Stimulated activated CD4-positive, alpha-beta T cell treated with anti-CD3 and anti-CD28 coated beads, TNF-alpha, amount 100 ng/mL, for 24 hours (primary cell): ENCODE measurements around the gene COBLL1.
"Not testable (repeated sequence)": the region's sequence is repeated elsewhere in the genome, so short reads cannot be mapped to it uniquely, and the experiment has no call there.

Source experiments
- DNase-seq, 3 experiments: peaks; one replicate each; pipeline ENCODE4 v3.0.0-alpha.2; 2020; ENCODE audit warnings: low read depth in 3 of 3

The COBLL1 gene

DNA sequence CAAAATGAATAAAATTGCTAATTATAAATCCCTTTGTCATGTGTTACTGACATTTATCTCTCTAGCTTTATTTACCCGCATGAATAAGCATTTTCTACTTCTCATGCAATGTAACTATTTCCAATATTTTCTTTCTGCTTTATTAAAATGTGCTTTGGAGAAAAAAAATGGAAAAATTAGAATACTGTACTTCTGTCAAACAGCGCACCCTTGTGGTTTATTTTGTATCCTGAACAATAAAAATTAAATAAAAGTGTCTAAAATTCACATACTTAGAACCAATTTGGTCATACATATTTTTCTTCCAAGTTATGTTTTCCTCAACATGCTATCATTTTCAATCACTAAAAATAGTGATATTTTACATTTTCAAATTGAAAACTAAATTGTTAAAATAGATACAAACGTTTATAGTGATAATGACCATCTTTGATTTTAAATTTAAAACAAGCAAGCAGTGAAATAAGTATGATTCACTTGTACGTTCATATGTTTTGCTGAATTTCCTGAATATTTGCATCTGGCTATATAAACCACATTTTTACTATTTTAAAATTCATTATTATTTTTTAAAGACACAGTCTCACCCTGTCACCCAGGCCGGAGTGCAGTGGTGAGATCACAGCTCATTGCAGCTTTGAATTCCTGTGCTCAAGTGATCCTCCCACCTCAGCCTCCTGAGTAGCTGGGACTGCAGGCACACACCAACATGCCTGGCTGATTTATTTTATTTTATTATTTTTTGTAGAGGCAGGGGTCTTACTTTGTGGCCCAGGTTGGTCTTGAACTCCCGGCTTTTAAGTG is 124.4 kb downstream of the COBLL1 start:
- DNase-seq, result no peak

DNA sequence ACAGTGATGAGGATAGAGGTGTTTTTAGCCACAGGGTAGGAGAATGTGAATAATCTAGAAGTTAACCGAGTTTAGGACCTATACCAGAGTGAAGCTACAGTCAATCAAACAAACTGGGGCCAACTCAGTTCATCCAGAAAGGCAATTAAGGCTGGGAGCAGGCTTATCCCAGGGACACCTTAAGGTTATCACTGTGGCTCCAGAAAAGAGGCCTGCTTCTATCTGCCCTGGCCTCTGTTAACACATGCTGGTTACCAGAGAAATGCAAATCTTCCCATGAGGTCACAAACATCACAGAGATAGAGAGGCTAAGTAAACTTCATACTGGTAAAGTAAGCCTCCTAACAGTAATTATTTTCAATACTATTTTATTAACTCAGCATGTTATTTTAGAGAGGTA is 127.2 kb downstream of the COBLL1 start:
- no peak for DNase-seq

- DNase-seq, result no peak
Measured at GRCh38 chr2:164711766-164712138, 129.9 kb downstream of the COBLL1 start.

DNA sequence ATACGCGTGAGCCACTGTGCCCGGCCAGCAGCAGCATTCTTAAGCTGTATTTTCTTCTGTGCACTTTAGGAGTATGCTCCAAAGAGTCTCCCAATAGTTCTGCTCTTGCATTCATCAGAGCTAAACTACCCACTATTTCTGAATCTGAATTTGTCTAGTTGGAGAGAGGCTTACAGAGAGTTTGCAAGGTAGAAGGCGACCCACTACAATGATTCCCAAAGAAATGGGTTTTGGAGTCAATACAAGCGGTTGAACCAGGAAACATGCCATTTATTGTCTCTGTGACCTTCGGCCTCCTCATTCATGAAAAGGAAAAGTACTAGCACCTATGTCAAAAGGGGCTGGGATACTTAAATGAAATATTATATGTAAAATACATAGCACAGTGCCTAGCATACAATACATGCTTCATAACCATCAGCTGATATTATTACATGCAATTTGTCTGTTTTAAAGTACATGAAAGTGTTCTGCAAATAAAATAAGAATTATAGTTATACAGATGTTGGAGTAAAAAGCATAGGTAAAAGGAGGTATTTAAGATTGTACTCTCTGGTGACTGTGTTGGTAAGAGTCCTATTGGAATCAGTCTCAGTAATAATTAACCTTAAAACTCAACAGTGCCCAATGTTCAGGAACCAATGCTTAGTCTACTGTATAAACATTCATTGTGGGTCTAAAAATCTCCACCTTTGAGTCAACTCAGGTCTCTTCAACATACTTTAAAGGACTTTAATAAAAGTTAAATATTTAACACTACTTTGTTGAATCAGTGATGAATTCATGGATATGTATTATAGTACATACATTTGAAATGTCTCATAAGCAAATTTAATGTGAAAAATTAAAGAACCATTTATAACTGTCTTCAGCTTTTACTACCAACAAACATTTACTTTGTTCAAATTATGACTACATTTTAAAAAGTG is 130.5 kb downstream of the COBLL1 start:
- DNase-seq, result no peak

- DNase-seq, result not testable (repeated sequence)
Measured at GRCh38 chr2:164710252-164710836, 131.3 kb downstream of the COBLL1 start.

- DNase-seq, result no peak
Measured at GRCh38 chr2:164706522-164706921, 135.1 kb downstream of the COBLL1 start.

DNA sequence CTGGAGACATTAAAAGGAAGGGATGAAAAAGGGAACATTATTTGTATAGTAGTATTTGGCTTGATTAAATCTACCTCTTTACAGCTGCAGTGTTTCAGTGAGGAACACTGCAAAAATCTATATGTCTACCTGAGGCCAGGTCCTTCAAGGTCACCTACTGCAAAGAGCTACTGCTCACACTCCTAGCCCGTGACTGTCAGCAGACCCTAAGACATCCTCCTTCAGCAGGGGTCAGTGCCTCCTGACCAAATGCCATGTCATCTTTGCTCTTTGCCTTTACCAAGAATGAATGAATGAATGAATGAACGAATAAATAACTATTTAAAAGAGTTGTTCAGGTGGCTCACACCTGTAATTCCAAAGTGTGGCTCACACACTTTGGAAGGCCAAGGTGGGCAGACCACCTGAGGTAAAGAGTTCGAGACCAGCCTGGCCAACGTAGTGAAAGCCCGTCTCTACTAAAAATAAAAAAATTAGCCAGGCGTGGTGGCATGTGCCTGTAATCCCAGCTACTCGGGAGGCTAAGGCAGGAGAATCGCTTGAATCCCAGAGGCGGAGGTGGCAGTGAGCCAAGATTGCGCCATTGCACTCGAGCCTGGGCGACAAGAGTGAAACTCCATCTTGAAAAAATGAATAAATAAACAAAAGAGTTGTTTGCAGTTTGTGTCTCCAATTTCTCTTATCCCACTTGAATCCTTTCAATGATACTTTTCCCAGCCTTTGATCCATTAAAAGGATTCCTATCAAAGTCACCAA is 136.0 kb downstream of the COBLL1 start:
- no peak for DNase-seq

GRCh38 chr2:164703915-164704706 is 137.5 kb downstream of the COBLL1 start:
- no peak for DNase-seq

- no peak for DNase-seq
Measured at GRCh38 chr2:164701565-164701964, 140.1 kb downstream of the COBLL1 start.

- DNase-seq, result no peak
Measured at GRCh38 chr2:164700390-164700789, 141.2 kb downstream of the COBLL1 start.

GRCh38 chr2:164697688-164698461 is 143.7 kb downstream of the COBLL1 start:
- no peak for DNase-seq

DNA sequence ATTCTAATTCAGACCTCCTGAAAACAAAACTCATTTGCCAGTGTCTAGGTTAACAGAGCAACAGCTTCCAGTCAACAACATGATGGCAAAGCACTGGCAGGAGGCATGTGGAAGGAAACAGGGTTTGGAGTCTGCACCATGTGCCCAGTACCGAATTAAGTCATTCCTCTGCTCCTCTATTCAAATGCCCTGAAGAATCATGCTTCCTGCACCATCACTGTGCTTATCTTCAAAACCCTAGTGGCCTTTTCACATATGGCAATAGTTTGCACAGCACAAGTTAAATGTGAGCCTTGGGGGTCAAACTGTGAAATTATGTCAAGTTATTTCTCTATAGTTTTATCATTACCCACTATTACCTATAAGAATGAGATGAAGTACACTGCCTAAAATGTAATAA is 145.0 kb downstream of the COBLL1 start:
- no peak for DNase-seq

DNA sequence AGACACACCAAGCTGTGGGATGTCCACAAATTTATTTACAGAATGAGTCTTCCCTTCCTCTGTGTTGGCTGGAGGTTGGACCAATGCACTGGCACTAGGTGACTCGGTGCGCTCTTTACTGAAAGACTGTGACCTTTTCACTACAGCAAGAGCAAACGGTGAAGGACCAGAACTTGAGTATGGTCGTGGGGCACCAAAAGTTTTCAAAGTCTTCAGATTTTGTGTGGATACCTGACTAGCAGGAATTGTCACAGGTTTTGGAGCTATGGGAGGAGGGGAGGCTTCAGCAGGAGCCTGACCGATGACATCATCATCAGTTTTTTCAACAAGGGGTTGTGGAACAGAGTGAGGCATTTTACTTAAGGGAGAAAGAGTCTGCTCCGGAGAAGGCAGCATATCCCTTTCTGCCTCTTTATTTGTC is 147.3 kb downstream of the COBLL1 start:
- DNase-seq, result no peak

DNA sequence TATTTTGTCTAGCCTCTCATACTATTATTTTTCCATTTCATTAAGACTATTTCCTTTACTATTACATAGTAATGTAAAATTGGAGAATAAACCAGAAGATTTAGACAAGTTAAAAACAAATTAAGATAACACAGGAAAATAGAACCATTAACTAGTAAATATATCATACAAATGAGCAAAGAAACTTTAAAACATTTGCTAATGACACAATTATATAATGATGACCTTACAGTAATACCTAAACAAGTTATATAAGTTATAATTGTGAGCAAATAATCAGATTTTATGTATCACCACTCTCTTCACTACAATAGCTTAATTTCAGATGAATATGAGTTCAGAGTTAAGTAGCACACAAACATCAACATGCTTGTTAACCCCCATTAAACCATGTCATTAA is 147.8 kb downstream of the COBLL1 start:
- no peak for DNase-seq

DNA sequence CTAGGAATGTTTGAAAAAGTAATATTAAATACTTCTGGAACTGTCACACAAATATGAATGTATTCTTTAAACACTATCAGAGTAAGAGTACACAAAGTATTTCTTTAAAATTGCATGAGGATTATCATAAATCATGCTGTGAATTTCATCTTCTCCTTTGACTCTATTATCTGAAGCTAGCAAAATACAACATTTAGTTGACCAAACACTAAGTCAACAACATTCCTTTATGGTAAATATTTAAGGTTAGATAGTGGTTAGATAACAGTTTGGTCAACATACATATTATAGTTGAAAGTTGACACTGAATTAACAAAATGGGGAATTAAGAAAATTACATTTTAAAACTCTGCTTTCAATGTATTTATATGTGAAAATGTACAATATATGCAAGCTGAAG is 148.2 kb downstream of the COBLL1 start:
- DNase-seq, result no peak

GRCh38 chr2:164692958-164693357 is 148.7 kb downstream of the COBLL1 start:
- no peak for DNase-seq

GRCh38 chr2:164692114-164692513 is 149.5 kb downstream of the COBLL1 start:
- no peak for DNase-seq

DNA sequence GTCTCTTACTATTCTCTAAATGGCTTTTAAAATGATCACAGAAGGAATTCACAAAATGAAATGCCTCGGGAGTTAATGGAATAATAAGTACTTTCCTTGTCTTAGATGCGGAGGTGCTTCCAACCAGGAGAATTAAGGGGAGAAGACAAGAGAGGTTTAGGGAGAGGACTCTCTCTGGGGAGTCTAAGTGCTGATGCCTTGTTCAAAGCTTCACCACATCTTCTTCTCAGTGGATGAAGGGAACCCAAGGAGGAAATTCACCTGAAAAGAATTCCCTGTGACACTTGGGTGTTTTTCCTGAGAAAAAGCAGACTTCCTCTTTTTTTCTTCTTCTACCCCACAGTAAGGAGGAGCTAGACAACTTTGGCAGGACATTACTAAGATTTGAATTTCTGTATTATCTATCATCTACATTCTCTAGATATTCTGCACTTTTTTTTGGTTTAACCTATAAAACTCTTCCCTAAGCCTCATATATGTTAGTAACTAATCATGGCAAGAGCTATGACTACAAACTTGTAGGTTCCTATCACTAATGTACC is 150.2 kb downstream of the COBLL1 start:
- DNase-seq, result no peak

- DNase-seq, result no peak
Measured at GRCh38 chr2:164690361-164690760, 151.3 kb downstream of the COBLL1 start.

DNA sequence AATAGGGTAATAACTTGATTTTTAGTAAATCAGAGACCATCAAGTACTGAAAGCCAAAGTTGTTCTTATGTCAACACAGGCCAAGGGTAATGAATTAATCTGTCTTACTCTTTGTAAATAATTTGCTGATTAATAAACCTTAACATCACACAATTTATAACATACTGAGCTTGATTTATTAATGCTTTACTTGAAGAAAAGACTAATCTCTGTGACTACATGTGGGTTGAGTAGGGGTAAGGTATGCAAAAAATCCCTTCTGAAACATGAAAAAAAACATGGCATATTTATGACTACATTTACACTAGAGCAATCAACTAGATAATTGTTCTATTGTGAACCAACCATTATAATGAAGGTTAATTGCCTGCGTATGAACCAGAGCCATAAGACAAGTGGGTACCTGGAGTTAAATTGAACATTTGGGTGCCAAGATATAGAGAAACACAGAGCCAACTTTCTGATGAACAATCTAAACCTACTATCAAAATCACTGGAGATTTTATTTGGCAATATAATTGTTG is 152.7 kb downstream of the COBLL1 start:
- no peak for DNase-seq
